ENCODE measurements around the gene NELFE. TPM values are rescaled to one million over a fixed set of nuclear protein-coding genes. Genes with fewer than 3 reads are reported as not detected.

Gene NELFE
- total RNA-seq, 2 donors from 2014 or later, result 88.9 to 94.0 TPM

DNA sequence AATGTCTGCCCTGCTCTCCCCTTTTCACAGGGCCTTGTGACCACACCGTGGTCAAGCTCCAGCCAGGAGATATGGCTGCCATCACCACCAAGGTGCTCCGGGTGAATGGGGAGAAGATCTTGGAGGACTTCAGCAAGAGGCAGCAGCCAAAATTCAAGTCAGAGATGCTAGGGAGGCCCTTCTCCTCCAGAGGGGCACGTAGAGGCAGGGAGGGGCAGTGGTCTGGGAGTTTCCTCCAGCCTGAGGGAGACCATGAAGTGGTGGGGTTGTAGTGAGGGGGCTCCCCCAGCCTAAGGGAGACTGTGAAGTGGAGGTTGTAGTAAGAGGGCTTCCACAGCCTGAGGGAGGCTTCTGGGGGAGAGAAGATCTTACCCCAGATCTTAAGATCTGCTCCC lies 9.2 kb upstream of the NELFE start:
- DNase-seq (ENCODE audit: low spot score), result no peak
- no peaks in the 10 kb centered on the region for H3K9me3 ChIP-seq
- WGBS, result 79% methylated on average over 3 of the region's 3 CpGs
- intact Hi-C loops (cut with DNase I), result loop anchor here (10.0 kb wide), 1 partner anchor 187 kb away; the partner anchor contains the start of genes PPT2 and PRRT1
- no peak overlapping the region for H3K27ac ChIP-seq
- H3K4me3 ChIP-seq, result no peak overlapping the region
- H3K36me3 ChIP-seq, result peaks cover 14 to 18% of the 10 kb centered on the region in 2 donors
- no peaks in the 10 kb centered on the region for H3K27me3 ChIP-seq (replicated peaks; ENCODE audit: insufficient read depth)
- TF ChIP-seq POLR2AphosphoS5 (IDR thresholded peaks at IDR 0.05), result no peak
- TF ChIP-seq, protein P1, sequence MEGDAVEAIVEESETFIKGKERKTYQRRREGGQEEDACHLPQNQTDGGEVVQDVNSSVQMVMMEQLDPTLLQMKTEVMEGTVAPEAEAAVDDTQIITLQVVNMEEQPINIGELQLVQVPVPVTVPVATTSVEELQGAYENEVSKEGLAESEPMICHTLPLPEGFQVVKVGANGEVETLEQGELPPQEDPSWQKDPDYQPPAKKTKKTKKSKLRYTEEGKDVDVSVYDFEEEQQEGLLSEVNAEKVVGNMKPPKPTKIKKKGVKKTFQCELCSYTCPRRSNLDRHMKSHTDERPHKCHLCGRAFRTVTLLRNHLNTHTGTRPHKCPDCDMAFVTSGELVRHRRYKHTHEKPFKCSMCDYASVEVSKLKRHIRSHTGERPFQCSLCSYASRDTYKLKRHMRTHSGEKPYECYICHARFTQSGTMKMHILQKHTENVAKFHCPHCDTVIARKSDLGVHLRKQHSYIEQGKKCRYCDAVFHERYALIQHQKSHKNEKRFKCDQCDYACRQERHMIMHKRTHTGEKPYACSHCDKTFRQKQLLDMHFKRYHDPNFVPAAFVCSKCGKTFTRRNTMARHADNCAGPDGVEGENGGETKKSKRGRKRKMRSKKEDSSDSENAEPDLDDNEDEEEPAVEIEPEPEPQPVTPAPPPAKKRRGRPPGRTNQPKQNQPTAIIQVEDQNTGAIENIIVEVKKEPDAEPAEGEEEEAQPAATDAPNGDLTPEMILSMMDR (IDR thresholded peaks at IDR 0.05), result no peak
- peaks cover 10% of the 10 kb centered on the region for H3K4me1 ChIP-seq (replicated peaks)

DNA sequence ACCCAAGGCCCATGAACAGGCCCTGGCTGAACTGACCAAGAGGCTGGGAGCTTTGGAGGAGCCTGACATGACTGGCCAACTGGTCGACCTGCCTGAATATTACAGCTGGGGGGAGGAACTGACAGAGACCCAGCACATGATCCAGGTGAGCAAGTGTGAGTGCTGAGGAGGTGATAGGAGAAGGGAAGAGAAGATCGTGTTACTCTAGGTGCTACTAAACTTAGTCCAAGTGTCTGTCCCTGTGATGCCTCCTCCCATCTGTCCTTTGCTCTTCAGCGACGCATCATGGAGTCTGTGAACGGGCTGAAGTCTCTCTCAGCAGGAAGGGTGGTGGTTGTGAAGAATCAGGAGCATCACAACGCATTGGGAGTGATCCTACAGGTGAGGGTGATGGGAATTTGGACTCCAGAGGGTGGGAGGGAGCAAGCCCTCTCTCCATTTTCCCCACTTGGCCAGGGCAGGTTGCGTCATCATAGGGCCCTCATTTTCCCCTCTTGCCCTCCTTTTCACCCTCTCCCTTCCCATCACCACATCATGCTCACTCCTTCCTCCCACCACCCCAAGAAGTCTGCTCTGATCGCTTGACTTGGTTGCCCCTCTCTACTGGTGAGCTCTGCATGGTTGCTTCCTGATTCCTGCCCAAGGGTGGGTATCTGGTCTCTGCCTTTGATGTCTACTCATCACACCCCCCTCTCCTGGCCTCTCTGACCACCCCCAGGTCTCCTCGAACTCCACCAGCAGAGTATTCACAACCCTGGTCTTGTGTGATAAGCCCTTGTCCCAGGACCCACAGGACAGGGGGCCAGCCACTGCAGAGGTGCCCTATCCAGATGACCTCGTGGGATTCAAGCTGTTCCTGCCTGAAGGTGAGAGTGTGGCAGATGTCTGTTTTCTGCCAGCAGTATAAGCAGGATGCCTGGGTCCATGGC lies 8.5 kb upstream of the NELFE start:
- 80% methylated on average over 10 of the region's 10 CpGs for WGBS
- Histone ChIP-seq H3K27ac (no peak overlapping the region), H3K9me3 (no peaks in the 10 kb centered on the region), H3K4me1 (replicated peaks) (peaks cover 10% of the 10 kb centered on the region), H3K36me3 (peaks cover 18 to 19% of the 10 kb centered on the region in 2 donors), H3K4me3 (no peak overlapping the region), H3K27me3 (replicated peaks; ENCODE audit: insufficient read depth) (no peaks in the 10 kb centered on the region)
- DNase-seq (ENCODE audit: low spot score), result no peak
- TF ChIP-seq, protein P1 (IDR thresholded peaks at IDR 0.05), result no peak
- TF ChIP-seq POLR2A (IDR thresholded peaks at IDR 0.05) (no peak), POLR2AphosphoS5 (IDR thresholded peaks at IDR 0.05) (no peak)
- intact Hi-C loops (cut with DNase I), result loop anchor here (10.0 kb wide), 1 partner anchor 188 kb away; the partner anchor contains the start of genes PPT2 and PRRT1

DNA sequence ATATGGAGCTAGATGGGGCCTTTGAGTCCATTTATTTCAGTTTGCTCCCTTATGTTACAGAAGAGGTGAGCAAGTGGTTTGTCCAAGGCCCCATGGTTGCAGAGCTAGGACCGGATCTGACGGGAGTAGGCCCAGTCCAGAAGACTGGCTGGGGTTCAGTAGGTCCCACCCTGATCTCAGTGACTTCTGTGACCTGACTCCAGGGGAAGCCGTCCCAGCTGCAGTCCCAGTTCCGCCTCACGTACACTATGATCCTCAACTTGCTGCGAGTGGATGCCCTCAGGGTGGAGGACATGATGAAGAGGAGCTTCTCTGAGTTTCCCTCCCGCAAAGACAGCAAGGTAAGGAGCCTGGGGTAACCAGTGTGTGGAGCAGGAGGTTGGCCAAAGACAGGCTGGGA lies 7.7 kb upstream of the NELFE start:
- WGBS, result 89% methylated on average over 7 of the region's 7 CpGs
- Histone ChIP-seq H3K9me3 (no peaks in the 10 kb centered on the region), H3K36me3 (peaks cover 18 to 19% of the 10 kb centered on the region in 2 donors), H3K27me3 (replicated peaks; ENCODE audit: insufficient read depth) (no peaks in the 10 kb centered on the region), H3K4me1 (replicated peaks) (peaks cover 10% of the 10 kb centered on the region), H3K27ac (no peak overlapping the region), H3K4me3 (no peak overlapping the region)
- TF ChIP-seq, protein P1 (IDR thresholded peaks at IDR 0.05), result no peak
- TF ChIP-seq POLR2A (IDR thresholded peaks at IDR 0.05) (no peak), POLR2AphosphoS5 (IDR thresholded peaks at IDR 0.05) (no peak)
- intact Hi-C loops (cut with DNase I), result loop anchor here (10.0 kb wide), 1 partner anchor 188 kb away; the partner anchor contains the start of genes PPT2 and PRRT1
- no peak for DNase-seq (ENCODE audit: low spot score)

DNA sequence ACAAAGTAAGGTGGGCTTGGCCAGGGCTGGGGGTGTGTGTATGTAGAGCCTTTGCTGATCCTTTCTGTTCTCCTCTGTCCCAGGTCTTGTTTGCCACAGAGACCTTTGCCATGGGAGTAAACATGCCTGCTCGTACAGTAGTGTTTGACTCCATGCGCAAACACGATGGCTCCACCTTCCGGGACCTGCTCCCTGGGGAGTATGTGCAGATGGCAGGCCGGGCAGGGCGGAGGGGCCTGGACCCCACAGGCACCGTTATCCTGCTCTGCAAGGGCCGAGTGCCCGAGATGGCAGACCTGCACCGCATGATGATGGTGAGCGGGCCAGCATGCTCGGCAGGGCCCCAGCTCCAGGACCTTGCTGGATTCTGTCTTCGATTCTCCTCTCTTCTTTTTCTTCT lies 6.9 kb upstream of the NELFE start:
- TF ChIP-seq POLR2AphosphoS5 (IDR thresholded peaks at IDR 0.05) (no peak), POLR2A (IDR thresholded peaks at IDR 0.05) (no peak)
- TF ChIP-seq, protein P1 (IDR thresholded peaks at IDR 0.05), result no peak
- H3K9me3 ChIP-seq, result no peaks in the 10 kb centered on the region
- H3K27me3 ChIP-seq (replicated peaks; ENCODE audit: insufficient read depth), result no peaks in the 10 kb centered on the region
- no peak for DNase-seq (ENCODE audit: low spot score)
- H3K36me3 ChIP-seq, result peaks cover 18 to 19% of the 10 kb centered on the region in 2 donors
- H3K4me3 ChIP-seq, result no peak overlapping the region
- H3K27ac ChIP-seq, result no peak overlapping the region
- intact Hi-C loops (cut with DNase I), result loop anchor here (10.0 kb wide), 1 partner anchor 189 kb away; the partner anchor contains the start of genes PPT2 and PRRT1
- H3K4me1 ChIP-seq (replicated peaks), result peaks cover 8% of the 10 kb centered on the region
- 91% methylated on average over 13 of the region's 13 CpGs for WGBS
